NCI-H345 treated with DMSO at 0.1 percent for 48 hours (cell line): ENCODE data around the gene DNM1.

Source experiments
- DNase-seq: peaks from one replicate; lab custom pipeline; 2025; ENCODE audit not compliant: unreplicated experiment; lab: John Stamatoyannopoulos, UW

DNM1 gene

GRCh38 chr9:128204858-128205257 lies 1.7 kb downstream of the DNM1 start:
- DNase-seq: no peak

GRCh38 chr9:128205296-128205944 lies 2.2 kb downstream of the DNM1 start:
- no peak for DNase-seq

- no peak for DNase-seq
These were observed 3.3 kb downstream of the DNM1 start for GRCh38 chr9:128206484-128206883.

- DNase-seq: no peak
These were observed 4.0 kb downstream of the DNM1 start for GRCh38 chr9:128206916-128207910.

GRCh38 chr9:128208386-128208785 lies 5.2 kb downstream of the DNM1 start:
- no peak for DNase-seq

- DNase-seq: no peak
These were observed 5.9 kb downstream of the DNM1 start for GRCh38 chr9:128208946-128209669.

- DNase-seq: no peak
These were observed 8.2 kb downstream of the DNM1 start for GRCh38 chr9:128211186-128211980.

GRCh38 chr9:128211981-128212281 lies 8.8 kb downstream of the DNM1 start:
- no peak for DNase-seq

- DNase-seq: no peak
These were observed 10.7 kb downstream of the DNM1 start for GRCh38 chr9:128213746-128214497.

GRCh38 chr9:128214571-128215490 lies 11.7 kb downstream of the DNM1 start:
- DNase-seq: no peak

GRCh38 chr9:128215491-128216409 lies 12.6 kb downstream of the DNM1 start:
- DNase-seq: no peak

GRCh38 chr9:128216781-128217553 lies 13.8 kb downstream of the DNM1 start:
- DNase-seq: no peak

- no peak for DNase-seq
These were observed 15.0 kb downstream of the DNM1 start for GRCh38 chr9:128218172-128218517.

- DNase-seq: no peak
These were observed 15.6 kb downstream of the DNM1 start for GRCh38 chr9:128218518-128219389.

GRCh38 chr9:128219831-128220230 lies 16.7 kb downstream of the DNM1 start:
- DNase-seq: no peak

GRCh38 chr9:128222026-128222425 lies 18.8 kb downstream of the DNM1 start:
- DNase-seq: no peak
